T-helper 2 cell (primary cell): ENCODE data around the gene ANKRD6.

Experiments
- DNase-seq, 5 experiments: peaks; one replicate each; pipeline versions ENCODE4 v3.0.0 to v3.0.0-alpha.2; 2012 to 2022

Gene ANKRD6

DNA sequence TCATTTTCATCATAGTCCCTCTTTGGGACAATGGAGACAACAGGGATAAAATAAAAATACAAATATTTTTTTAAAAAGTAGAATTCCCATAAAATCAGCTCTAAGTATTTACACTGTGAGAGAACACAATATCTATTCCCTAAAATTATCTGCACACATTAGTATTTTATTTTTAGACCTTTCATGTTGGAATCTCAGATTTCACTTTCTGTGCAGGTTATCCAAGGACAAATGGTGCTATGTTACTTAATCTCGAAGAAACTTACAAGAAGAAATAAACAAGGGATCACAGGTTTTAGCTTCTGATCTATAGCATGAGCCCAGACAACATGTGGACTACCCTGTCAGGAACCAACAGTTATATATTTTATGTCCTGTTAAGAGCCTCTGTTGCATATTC is 228.6 kb downstream of the ANKRD6 start:
- no peak for DNase-seq

DNA sequence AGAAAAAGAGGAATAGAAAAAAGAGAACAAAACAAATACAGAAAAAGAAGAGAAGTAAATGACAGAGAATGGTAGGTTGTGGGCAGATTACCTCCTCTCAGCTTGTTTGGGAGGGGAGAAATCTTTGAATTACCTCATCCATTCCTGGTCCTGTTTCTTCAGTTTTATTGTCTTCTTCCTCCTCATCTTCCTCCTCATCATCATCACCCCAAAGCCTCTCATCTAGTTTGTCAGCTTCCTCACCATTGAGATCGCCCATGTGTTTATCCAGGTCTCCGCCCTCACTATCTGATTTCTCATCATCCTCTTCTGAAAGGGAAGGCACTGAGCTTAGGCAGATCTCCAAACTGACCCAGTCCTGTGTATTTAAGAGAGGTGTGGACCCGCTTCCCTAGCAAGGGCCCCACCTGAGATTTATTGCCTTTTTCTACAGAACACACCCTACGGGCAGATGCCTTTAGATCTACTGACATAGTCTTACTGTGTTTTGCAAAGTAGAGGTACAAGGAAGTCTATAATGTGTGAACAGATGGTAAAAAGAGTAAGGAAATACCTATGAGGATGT is 229.8 kb downstream of the ANKRD6 start:
- DNase-seq = no peak

DNA sequence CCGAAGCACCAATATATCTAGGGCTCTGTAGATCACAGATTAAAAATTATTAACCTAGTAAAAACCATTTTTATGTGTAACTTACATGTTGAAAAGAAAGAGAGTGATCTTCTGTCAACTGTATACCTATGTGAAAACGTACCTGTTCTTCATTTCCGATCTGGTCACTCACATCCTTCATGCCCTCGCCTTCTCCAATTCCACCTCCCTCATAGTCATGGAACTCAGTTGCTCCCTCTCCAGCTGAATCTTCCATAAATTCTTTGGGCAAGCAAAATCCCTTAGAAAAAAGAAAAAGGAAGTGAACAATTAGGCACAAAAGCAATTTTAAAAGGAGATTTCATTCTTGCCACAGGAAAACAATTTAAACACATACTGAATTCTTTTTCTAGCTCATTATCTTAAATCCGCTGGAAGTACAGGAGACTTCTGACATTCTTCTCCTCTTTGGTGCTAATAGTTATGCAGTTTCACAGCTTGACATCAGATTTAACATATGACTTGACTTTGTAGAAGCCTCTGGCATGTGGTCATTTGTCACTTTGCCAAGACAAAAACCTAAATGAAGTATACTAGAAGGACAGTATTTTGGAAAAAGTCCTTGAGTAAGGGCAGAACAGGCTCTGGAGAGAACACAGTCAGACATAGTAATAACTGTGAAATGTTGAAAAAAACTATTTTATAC is 235.1 kb downstream of the ANKRD6 start:
- no peak for DNase-seq

DNA sequence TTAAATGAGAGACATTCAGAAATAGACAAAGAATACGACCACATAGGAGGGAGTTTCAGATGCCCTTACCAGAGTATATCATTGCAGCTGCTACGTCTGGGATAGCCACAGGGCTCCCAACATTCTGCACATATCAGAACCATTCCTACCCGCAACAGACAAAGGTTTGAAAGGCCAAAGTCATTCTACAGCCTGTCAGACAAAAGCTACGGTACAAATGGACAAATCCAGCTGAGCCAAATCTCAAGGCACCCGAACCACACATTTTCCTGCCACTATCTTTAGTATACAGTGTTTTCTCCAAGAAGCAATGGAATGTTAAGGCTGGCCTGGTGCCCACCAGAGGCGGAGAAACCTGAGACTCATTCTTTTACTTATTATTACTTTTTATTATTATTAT is 236.1 kb downstream of the ANKRD6 start:
- no peak for DNase-seq

DNA sequence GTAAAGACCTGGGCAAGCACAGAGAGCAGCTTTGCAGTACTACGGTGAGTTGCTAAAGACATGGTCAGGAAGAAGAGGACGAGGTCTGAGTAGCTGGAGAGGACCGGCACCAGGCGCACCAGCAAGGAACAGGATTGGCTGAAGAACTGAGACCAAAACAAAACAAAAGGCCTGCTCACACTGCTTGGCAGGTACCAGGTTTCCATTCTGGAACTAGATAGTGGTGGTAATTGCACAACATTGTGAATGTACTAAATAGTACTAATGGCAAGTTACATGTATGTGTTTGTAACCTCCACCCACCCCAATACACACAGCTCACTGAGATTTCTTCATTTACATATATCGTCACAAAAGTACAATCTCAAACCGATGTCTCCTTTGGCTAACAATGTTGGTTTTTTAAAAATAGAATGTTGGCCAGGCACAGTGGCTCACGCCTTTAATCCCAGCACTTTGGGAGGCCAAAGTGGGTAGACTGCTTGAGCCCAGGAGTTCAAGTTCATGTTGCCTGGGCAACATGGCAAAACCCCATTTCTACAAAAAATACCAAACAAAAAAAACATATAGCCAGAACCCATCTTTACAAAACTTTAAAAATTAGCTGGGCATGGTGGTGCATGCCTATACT is 238.1 kb downstream of the ANKRD6 start:
- no peak for DNase-seq

DNA sequence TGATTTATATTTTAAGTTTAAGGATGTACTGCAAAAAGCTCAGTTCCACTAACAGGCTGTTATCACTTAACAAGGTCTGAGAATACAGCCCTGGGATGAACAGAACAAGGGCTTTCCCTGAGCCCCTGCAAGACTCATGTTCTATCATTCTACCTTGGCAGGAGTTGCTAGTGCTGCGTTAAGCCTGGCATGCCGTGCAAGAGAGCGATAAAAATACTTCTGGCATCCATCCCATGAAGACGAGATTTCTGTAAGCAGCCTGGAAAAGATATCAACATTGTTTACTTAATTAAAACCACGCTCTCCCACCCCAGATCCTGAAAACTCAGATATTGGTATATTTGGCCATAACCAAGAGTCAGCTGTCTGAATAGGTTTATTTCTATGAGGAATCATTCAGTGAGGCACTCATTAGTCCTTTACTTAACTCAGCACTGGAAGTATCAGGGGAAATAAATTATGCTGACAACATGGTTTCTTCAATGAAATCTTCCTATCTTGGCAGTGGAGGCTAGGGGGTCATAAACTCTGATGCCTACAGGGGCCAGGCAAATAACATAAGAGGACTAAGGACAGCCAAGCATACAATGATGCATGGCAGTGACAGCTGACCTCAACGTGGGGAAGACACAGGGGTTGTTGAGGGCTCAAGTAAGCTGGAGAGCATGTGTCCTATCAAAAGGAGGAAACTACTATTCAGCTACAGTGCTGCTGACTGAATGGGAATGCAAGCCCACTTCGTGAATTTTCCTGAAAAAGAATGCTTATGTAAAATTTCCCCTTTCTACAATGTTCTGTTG is 243.2 kb downstream of the ANKRD6 start:
- DNase-seq = no peak

DNA sequence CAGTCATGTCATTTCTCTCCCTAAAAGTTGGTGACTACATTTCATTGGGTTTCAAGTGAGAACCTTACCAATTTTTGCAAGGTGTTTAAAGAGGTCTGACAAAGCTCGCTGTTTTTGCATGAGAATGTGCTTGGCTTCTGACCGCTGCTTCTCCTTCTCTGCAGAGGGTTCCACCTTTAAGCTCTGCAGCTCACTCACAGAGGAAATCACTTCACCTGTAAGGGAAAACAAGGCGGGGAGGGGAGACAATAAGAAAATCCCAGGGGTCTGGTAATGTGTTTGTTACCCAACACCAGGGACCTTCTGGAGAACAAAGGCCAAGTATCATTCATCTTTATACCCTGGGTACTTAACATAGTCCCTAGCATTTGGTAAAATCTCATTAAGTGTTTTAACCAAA is 245.6 kb downstream of the ANKRD6 start:
- no peak for DNase-seq

DNA sequence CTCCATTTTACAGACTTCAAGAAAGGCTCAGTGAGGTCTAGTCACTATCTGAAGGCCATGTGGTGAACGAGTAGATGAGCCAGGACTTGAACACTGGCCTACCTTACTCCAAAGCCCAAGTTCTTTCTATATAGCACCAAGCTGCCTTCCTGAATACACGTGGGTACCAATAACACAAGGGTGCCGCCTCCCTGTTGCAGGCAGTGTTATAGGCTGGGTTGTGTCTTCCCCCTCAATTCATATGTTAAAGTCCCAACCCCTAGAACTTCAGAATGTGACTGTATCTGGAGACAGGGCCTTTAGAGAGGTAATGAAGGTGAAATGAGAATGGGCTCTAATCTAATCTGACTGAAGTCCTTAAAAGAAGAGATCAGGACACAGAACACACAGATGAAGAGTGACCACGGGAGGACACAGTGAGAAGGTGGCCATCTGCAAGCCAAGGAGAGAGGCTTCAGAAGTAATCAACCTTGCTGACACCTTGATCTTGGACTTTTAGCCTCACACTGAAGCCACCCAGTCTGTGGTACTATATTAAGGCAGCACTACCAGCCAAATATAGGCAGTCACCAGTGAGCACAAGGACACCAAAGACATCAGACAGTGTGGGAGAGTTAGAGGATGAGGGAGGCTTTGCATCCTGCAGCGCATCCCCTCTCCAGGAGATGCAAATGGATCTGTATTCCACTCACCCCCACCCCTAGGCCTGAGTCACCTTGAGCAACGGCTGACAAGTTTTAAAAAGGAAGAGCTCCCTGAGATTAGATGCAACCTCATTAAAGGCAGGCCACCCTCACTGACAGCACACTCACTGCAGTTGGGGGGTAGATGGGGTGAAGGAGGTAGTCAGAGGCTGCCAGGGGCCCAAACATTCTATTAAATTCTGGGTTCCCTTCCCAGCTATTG is 246.5 kb downstream of the ANKRD6 start:
- no peak for DNase-seq

DNA sequence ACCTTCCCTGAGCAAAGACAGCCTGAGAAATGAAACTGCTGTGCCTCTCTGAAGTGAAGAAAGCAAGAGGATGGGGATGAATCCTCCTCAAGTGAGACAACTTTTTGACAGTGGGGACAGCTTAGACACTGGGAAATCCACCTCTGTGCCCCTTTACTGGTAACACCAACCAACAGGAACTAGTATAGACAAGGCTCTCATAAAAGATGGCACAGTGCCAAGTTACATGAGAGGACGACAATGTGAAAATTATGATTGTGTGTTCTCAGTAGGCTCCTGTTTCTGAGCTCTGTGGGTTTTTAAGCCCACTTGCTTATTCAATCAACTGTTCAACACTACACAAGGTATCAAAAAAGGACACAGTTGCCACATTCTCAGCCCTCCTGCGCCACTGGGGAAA is 247.2 kb downstream of the ANKRD6 start:
- no peak for DNase-seq

DNA sequence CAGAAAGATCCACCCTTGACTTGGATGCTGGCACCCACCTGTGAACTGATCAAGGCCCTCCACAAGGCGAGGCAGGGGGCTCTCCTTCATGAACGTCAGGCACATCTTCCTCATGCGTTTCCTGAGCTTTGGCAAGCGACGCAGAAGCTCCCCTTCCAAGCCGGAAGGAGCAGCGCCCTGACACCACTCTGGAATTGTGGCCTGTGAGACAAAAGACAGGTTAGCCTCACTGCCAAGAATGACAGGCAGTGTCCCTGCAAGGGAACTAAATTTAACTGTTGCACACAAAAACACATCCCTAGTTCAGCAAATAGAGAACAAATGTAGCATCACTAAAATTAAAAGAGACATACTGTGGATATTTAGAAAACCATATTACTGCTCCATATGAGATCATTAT is 247.6 kb downstream of the ANKRD6 start:
- no peak for DNase-seq

DNA sequence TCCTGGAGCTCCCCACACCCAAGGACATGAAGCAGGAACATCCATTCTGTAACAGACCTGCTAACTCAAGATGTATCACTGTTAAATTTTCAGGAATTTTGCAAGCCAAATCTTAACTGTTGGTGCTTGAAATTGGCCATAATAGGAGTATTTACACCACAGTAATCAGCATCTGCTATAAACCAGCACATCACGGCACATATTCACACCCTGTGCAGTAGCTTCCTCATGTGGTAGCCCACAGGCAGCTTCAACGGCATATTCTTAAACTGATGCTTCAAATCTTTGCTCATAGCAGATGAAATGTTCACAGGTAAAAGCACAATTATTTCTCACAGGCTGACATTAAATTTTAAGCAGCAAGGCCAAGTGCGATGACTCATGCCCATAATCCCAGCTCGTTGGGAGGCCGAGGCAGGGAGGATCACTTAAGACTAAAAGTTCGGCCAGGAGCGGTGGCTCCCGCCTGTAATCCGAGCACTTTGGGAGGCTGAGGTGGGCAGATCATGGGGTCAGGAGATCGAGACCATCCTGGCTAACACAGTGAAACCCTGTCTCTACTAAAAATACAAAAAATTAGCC is 249.1 kb downstream of the ANKRD6 start:
- peak in 1 of 5 experiments; percentile 29 for DNase-seq

DNA sequence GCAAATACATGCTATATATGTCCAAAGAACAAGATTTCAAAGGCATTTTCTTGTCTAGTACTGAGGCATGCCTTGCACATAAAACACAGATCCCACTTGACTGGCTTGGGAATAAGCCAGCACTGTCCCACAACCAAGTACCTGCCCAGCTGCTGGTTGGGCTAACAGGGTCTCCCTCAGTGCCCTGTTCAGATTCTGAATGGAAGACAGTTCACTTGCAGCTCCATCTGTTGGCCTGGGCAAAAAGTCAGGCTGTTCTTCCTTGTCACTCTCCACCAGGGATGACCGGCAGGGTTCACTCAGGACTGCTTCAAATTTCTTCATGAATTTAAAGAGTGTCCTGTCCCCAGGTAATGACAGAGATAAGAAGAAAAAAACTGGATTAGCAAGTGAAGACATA is 250.0 kb downstream of the ANKRD6 start:
- no peak for DNase-seq
